Caco-2 (cell line): ENCODE data around the gene DIPK2A. TPM values are rescaled to one million over a fixed set of nuclear protein-coding genes. Genes with fewer than 3 reads are reported as not detected.

ENCODE experiments used
- BruUV-seq: library from RNA; stranded (reverse); fragments of 400-500 nt; replicated peaks from 2 replicates; lab custom pipeline; 2021; lab: Mats Ljungman, UMichigan
- CTCF ChIA-PET: fragments of 300-600 bp; sonication (Branson Sonifier 250); formaldehyde crosslinking; loops from one replicate; lab custom pipeline; 2022; ENCODE audit warnings: antibody characterized with exemption; lab: Charles Lee
- POLR2A ChIA-PET: fragments of 300-600 bp; sonication (Branson Sonifier 250); formaldehyde crosslinking; loops from one replicate; lab custom pipeline; 2022; ENCODE audit warnings: antibody characterized with exemption; lab: Charles Lee
- DNase-seq, 2 experiments: peaks; one replicate each; pipeline versions ENCODE4 v3.0.0 to v3.0.0-alpha.2; 2020 to 2022
- H3K27me3 ChIP-seq: replicated peaks from 2 replicates; pipeline ENCODE4 v1.6.0; 2011; ENCODE audit warnings: low read length; ENCODE audit not compliant: control insufficient read depth, insufficient read depth
- H3K36me3 ChIP-seq: 2 replicates; pipeline ENCODE4 v1.5.1; 2011; ENCODE audit warnings: low read length; ENCODE audit not compliant: control insufficient read depth, insufficient read depth
- H3K4me1 ChIP-seq: fragments of 250-450 bp; sonication (Bioruptor Pico); 2 replicates; pipeline ENCODE4 v1.5.1; 2020; ENCODE audit warnings: mild to moderate bottlenecking
- H3K4me3 ChIP-seq: 2 replicates; pipeline ENCODE4 v1.5.1; 2011; ENCODE audit warnings: low read depth, mild to moderate bottlenecking, control low read depth, low read length
- H3K9me3 ChIP-seq: fragments of 250-450 bp; sonication (Bioruptor Pico); 2 replicates; pipeline ENCODE4 v1.5.1; 2020; ENCODE audit warnings: mild to moderate bottlenecking, moderate library complexity
- H3K27ac Mint-ChIP-seq: one replicate; pipeline ENCODE4 v1.8.0; 2022; ENCODE audit warnings: mixed read lengths; ENCODE audit not compliant: unreplicated experiment
- H3K27me3 Mint-ChIP-seq: one replicate; pipeline ENCODE4 v1.8.0; 2022; ENCODE audit warnings: mixed read lengths; ENCODE audit not compliant: insufficient read depth, unreplicated experiment
- H3K36me3 Mint-ChIP-seq: one replicate; pipeline ENCODE4 v1.8.0; 2022; ENCODE audit warnings: mild to moderate bottlenecking, mixed read lengths; ENCODE audit not compliant: insufficient read depth, unreplicated experiment
- H3K4me1 Mint-ChIP-seq: one replicate; pipeline ENCODE4 v1.8.0; 2022; ENCODE audit warnings: low read depth, mixed read lengths; ENCODE audit not compliant: unreplicated experiment
- H3K4me3 Mint-ChIP-seq: one replicate; pipeline ENCODE4 v1.8.0; 2022; ENCODE audit warnings: mild to moderate bottlenecking, moderate library complexity, mixed read lengths; ENCODE audit not compliant: unreplicated experiment
- H3K9me3 Mint-ChIP-seq: one replicate; pipeline ENCODE4 v1.8.0; 2022; ENCODE audit warnings: mixed read lengths; ENCODE audit not compliant: unreplicated experiment
- intact Hi-C: fragments of 100-400 bp; cut with micrococcal nuclease; formaldehyde crosslinking; loops from one replicate; pipeline ENCODE4 v1.10.0; 2022; ENCODE audit not compliant: unreplicated experiment
- total RNA-seq: library from RNA; stranded (reverse); gene quantifications from 2 replicates; pipeline ENCODE4 v1.2.3, GENCODE V29; 2022
- TF ChIP-seq, protein P1 (sequence below), 2 experiments: fragments of 200-600 bp in 1 of 2; IDR thresholded peaks; 1 replicate in 1 of 2; 2 replicates in 1 of 2; pipeline versions ENCODE4 v1.5.1 to v1.8.0; 2011 to 2022; ENCODE audit warnings: antibody characterized with exemption in 1 of 2, control low read depth in 1 of 2, inconsistent platforms in 1 of 2, low read depth in 1 of 2, low read length in 1 of 2, mild to moderate bottlenecking in 1 of 2, moderate library complexity in 1 of 2; ENCODE audit not compliant: insufficient read depth in 1 of 2, severe bottlenecking in 1 of 2, unreplicated experiment in 1 of 2

Gene DIPK2A
- total RNA-seq, 1 experiment from 2014 or later = 29.0 TPM

GRCh38 chr3:143955113-143955512 lies 16.5 kb upstream of the DIPK2A start:
- CTCF ChIA-PET = no interaction called here
- H3K27ac Mint-ChIP-seq = no peak overlapping the region
- Histone ChIP-seq H3K4me3 (no peak overlapping the region), H3K27me3 (no peaks in the 10 kb centered on the region), H3K4me1 (no peaks in the 10 kb centered on the region), H3K36me3 (no peaks in the 10 kb centered on the region), H3K9me3 (no peaks in the 10 kb centered on the region)
- H3K36me3 Mint-ChIP-seq = no peaks in the 10 kb centered on the region
- peaks cover 14% of the 10 kb centered on the region for H3K9me3 Mint-ChIP-seq
- intact Hi-C loops = no loop called here
- H3K4me3 Mint-ChIP-seq = no peak overlapping the region
- BruUV-seq = no TSS peak
- no peaks in the 10 kb centered on the region for H3K27me3 Mint-ChIP-seq
- peaks cover 6% of the 10 kb centered on the region for H3K4me1 Mint-ChIP-seq
- POLR2A ChIA-PET = no interaction called here
- no peak for DNase-seq
- TF ChIP-seq, protein P1, sequence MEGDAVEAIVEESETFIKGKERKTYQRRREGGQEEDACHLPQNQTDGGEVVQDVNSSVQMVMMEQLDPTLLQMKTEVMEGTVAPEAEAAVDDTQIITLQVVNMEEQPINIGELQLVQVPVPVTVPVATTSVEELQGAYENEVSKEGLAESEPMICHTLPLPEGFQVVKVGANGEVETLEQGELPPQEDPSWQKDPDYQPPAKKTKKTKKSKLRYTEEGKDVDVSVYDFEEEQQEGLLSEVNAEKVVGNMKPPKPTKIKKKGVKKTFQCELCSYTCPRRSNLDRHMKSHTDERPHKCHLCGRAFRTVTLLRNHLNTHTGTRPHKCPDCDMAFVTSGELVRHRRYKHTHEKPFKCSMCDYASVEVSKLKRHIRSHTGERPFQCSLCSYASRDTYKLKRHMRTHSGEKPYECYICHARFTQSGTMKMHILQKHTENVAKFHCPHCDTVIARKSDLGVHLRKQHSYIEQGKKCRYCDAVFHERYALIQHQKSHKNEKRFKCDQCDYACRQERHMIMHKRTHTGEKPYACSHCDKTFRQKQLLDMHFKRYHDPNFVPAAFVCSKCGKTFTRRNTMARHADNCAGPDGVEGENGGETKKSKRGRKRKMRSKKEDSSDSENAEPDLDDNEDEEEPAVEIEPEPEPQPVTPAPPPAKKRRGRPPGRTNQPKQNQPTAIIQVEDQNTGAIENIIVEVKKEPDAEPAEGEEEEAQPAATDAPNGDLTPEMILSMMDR (IDR thresholded peaks at IDR 0.05; ENCODE audit: insufficient read depth in 1 of 2, low read depth in 1 of 2, low read length in 1 of 2, severe bottlenecking in 1 of 2, unreplicated experiment in 1 of 2) = no peak

DNA sequence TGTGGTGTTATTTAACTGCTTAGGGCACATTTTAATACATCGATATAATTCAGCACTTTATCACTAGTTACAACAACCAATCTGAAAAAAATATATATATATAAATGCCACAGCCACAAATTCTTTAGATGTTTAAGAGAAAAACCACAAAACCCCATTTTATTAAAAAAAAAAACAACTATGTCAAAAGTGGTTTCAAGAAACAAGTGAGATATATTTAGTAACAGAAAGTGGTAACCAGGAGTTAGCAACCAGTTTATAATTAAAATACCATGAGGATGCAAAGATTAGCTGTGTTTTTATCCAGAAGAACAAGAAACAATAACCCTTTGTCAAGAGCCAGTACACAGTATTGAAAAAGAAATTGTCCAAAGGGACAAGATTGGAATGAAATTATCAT lies 14.8 kb upstream of the DIPK2A start:
- no peak overlapping the region for H3K4me3 ChIP-seq
- intact Hi-C loops = no loop called here
- Mint-ChIP-seq H3K27ac (no peak overlapping the region), H3K4me3 (no peak overlapping the region), H3K4me1 (peaks cover 6% of the 10 kb centered on the region), H3K9me3 (peaks cover 14% of the 10 kb centered on the region), H3K36me3 (no peaks in the 10 kb centered on the region), H3K27me3 (no peaks in the 10 kb centered on the region)
- H3K36me3 ChIP-seq = no peaks in the 10 kb centered on the region
- no peaks in the 10 kb centered on the region for H3K27me3 ChIP-seq
- ChIA-PET CTCF (no interaction called here), POLR2A (no interaction called here)
- no peaks in the 10 kb centered on the region for H3K4me1 ChIP-seq
- no TSS peak for BruUV-seq
- TF ChIP-seq, protein P1 (IDR thresholded peaks at IDR 0.05; ENCODE audit: insufficient read depth in 1 of 2, low read depth in 1 of 2, low read length in 1 of 2, severe bottlenecking in 1 of 2, unreplicated experiment in 1 of 2) = no peak
- DNase-seq = no peak
- no peaks in the 10 kb centered on the region for H3K9me3 ChIP-seq

DNA sequence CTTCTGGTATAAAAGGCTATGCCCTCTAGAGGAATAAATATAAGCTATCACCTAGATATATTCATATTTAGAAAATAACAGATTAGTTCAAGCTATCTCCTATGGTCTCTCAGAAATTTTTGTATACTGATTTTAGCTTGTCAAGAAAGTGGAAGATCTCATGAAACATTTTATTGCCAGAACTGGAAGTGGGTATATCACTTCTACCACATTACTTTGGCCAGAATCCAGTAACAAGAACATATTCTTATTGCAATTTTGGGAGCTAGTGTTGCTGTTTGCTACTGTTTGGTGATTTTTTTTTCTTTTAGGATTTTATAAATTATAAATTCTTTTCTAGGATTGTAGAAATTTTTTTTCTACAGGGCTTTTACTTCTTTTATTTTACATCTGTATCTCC lies 14.2 kb upstream of the DIPK2A start:
- H3K4me1 ChIP-seq = no peaks in the 10 kb centered on the region
- Mint-ChIP-seq H3K27ac (no peak overlapping the region), H3K27me3 (no peaks in the 10 kb centered on the region), H3K4me1 (peaks cover 6% of the 10 kb centered on the region), H3K36me3 (no peaks in the 10 kb centered on the region), H3K4me3 (no peak overlapping the region), H3K9me3 (peaks cover 14% of the 10 kb centered on the region)
- intact Hi-C loops = no loop called here
- no peaks in the 10 kb centered on the region for H3K27me3 ChIP-seq
- H3K9me3 ChIP-seq = no peaks in the 10 kb centered on the region
- no peak for DNase-seq
- H3K36me3 ChIP-seq = no peaks in the 10 kb centered on the region
- CTCF ChIA-PET = no interaction called here
- POLR2A ChIA-PET = no interaction called here
- TF ChIP-seq, protein P1 (IDR thresholded peaks at IDR 0.05; ENCODE audit: insufficient read depth in 1 of 2, low read depth in 1 of 2, low read length in 1 of 2, severe bottlenecking in 1 of 2, unreplicated experiment in 1 of 2) = no peak
- no TSS peak for BruUV-seq
- H3K4me3 ChIP-seq = no peak overlapping the region
